PC-3 (cell line): Measurements from ENCODE around the gene GEMIN8.

Experiments used
- EZH2 ChIP-seq: fragments of 300-600 bp; sonication (generic); IDR thresholded peaks from one replicate; pipeline ENCODE4 v1.6.1; 2017; ENCODE audit warnings: antibody characterized with exemption, mild to moderate bottlenecking, low read length; ENCODE audit not compliant: unreplicated experiment
- EZH2phosphoT487 ChIP-seq: fragments of 300-600 bp; sonication (generic); IDR thresholded peaks from 2 replicates; pipeline ENCODE4 v1.6.1; 2018; ENCODE audit warnings: mild to moderate bottlenecking, antibody characterized with exemption, low read length, borderline replicate concordance
- TF ChIP-seq, protein P1 (sequence below): fragments of 300-600 bp; sonication (generic); conservative IDR thresholded peaks from 2 replicates; pipeline ENCODE4 v1.5.1; 2017; ENCODE audit warnings: antibody characterized with exemption, low read depth, mild to moderate bottlenecking, low read length

GRCh38 chrX:13994536-13995080 is 35.1 kb downstream of the GEMIN8 start:
- TF ChIP-seq, protein P1, sequence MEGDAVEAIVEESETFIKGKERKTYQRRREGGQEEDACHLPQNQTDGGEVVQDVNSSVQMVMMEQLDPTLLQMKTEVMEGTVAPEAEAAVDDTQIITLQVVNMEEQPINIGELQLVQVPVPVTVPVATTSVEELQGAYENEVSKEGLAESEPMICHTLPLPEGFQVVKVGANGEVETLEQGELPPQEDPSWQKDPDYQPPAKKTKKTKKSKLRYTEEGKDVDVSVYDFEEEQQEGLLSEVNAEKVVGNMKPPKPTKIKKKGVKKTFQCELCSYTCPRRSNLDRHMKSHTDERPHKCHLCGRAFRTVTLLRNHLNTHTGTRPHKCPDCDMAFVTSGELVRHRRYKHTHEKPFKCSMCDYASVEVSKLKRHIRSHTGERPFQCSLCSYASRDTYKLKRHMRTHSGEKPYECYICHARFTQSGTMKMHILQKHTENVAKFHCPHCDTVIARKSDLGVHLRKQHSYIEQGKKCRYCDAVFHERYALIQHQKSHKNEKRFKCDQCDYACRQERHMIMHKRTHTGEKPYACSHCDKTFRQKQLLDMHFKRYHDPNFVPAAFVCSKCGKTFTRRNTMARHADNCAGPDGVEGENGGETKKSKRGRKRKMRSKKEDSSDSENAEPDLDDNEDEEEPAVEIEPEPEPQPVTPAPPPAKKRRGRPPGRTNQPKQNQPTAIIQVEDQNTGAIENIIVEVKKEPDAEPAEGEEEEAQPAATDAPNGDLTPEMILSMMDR = no peak
- TF ChIP-seq EZH2 = no peak
- TF ChIP-seq EZH2phosphoT487 = no peak
